Fibroblast of pulmonary artery (primary cell): Measurements from ENCODE around the gene APPL1.
A peak's percentile ranks its signal among the peaks of the same experiment; 100 is the strongest.

Experiments used
- DNase-seq: peaks from one replicate; pipeline ENCODE4 v3.0.0-alpha.2; 2010; ENCODE audit warnings: low read depth
- H3K4me3 ChIP-seq: replicated peaks from 2 replicates; pipeline ENCODE4 v1.5.1; 2011; ENCODE audit warnings: low read depth, mild to moderate bottlenecking, control low read depth, low read length, moderate library complexity
- TF ChIP-seq, protein P1 (sequence below): IDR thresholded peaks from 2 replicates; pipeline ENCODE4 v1.5.1; 2011; ENCODE audit warnings: mild to moderate bottlenecking, control low read depth, low read length, inconsistent platforms; ENCODE audit errors: missing control alignments

Gene APPL1

DNA sequence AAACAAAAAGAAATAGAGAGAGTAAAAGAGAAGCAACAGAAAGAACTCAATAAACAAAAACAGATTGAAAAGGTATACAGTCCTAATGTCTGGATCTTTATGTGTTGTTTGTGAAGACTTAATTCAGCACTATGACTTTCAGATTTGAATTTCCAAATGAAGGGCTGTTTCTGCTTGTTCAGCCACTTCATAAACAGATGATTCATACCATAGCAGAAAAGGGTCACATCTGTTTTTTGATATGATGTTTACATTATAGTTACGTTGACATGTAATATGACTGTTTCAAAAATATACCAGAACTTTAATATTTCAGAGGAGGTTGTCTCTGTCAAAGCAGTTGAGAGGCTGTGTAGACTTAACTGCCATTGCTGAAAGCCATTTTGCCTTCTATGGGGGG is 40.9 kb downstream of the APPL1 start:
- no peak overlapping the region for H3K4me3 ChIP-seq
- no peak for DNase-seq
- TF ChIP-seq, protein P1, sequence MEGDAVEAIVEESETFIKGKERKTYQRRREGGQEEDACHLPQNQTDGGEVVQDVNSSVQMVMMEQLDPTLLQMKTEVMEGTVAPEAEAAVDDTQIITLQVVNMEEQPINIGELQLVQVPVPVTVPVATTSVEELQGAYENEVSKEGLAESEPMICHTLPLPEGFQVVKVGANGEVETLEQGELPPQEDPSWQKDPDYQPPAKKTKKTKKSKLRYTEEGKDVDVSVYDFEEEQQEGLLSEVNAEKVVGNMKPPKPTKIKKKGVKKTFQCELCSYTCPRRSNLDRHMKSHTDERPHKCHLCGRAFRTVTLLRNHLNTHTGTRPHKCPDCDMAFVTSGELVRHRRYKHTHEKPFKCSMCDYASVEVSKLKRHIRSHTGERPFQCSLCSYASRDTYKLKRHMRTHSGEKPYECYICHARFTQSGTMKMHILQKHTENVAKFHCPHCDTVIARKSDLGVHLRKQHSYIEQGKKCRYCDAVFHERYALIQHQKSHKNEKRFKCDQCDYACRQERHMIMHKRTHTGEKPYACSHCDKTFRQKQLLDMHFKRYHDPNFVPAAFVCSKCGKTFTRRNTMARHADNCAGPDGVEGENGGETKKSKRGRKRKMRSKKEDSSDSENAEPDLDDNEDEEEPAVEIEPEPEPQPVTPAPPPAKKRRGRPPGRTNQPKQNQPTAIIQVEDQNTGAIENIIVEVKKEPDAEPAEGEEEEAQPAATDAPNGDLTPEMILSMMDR: no peak

GRCh38 chr3:57274845-57275244 is 47.3 kb downstream of the APPL1 start:
- DNase-seq: no peak
- H3K4me3 ChIP-seq: no peak overlapping the region
- TF ChIP-seq, protein P1: no peak

DNA sequence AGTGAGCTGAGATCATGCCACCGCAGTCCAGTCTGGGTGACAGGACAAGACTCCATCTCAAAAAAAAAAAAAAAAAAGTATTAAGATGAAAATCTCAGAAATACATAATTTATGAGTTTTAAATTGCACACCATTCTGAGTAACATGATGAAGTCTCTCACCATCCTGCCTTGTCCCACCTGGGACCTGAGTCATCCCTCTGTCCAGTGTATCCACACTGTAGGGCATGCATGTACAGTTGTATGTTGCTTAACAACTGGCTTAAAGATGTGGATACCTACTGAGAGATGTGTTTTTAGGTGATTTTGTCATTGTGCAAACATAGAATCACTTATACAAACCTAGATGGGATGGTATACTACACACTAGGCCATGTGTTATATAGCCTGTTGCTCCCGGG is 47.9 kb downstream of the APPL1 start:
- no peak for DNase-seq
- no peak overlapping the region for H3K4me3 ChIP-seq
- TF ChIP-seq, protein P1: no peak

- no peak overlapping the region for H3K4me3 ChIP-seq
- TF ChIP-seq, protein P1: no peak
- no peak for DNase-seq
Measured at GRCh38 chr3:57278237-57278636, 50.7 kb downstream of the APPL1 start.

GRCh38 chr3:57279685-57280084 is 52.2 kb downstream of the APPL1 start:
- no peak overlapping the region for H3K4me3 ChIP-seq
- DNase-seq: no peak
- TF ChIP-seq, protein P1: no peak

DNA sequence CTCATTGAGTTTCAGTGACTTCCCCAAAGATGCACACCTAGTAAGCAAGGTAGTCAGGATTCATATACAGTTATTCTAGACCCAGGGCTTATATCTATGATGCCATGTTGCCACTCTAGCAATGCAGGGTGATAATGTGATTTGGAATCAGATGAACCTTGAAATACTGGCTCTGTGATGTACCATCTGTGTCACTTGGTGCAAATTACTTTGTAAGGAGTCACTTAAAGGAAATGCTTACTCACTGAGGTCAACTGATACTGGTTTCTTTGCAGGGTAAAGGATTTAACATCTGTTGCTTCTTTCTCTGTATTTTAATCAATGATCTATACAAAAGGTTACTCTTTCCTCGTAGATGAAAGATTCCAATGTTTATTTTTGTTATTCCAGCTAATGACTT is 54.2 kb downstream of the APPL1 start:
- no peak overlapping the region for H3K4me3 ChIP-seq
- peak; percentile 10 for DNase-seq
- TF ChIP-seq, protein P1: no peak

DNA sequence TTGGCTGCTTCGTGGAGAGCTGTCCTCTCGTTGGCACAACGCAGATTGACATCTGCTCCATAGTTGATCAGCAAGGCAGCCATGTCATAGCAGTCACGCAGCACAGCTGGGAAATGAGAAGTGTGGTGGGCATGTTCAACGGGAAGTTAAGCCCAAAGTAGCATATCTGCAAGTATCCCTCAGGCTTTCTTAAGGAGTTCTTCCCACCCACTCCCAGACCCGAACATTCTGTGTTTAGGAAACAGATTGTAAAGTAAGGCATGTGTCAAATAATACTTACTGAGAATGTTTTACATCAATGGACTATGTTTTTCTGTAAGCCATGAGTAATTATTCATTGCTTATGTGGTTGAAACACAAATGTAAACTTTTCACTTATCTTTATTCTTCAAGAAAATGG is 55.8 kb downstream of the APPL1 start:
- no peak for DNase-seq
- TF ChIP-seq, protein P1: no peak
- no peak overlapping the region for H3K4me3 ChIP-seq
